NB4 (cell line): ENCODE results near the gene YJU2.

Experiments
- CTCF ChIP-seq: IDR thresholded peaks from one replicate; pipeline ENCODE4 v1.5.1; 2012; ENCODE audit warnings: low read depth, low read length
- MYC ChIP-seq: IDR thresholded peaks from 2 replicates; pipeline ENCODE4 v1.6.1; 2011; ENCODE audit warnings: low read depth, low read length
- POLR2A ChIP-seq: IDR thresholded peaks from 2 replicates; pipeline ENCODE4 v1.6.1; 2011; ENCODE audit warnings: mild to moderate bottlenecking; ENCODE audit not compliant: insufficient read length; ENCODE audit errors: extremely low read depth

- TF ChIP-seq CTCF (no peak), POLR2A (no peak), MYC (no peak)
These were observed 57.1 kb downstream of the YJU2 start for GRCh38 chr19:4303819-4304537.
